ENCODE measurements around the gene UHRF1. TPM values are rescaled to one million over a fixed set of nuclear protein-coding genes. Genes with fewer than 3 reads are reported as not detected.
"Not testable (repeated sequence)": the region's sequence is repeated elsewhere in the genome, so short reads cannot be mapped to it uniquely, and the experiment has no call there.

The UHRF1 gene
- polyA plus RNA-seq, 1 donor (not counting 4 experiments of a cell fraction or from before 2014, with no cell fraction given) = 9.7 TPM

DNA sequence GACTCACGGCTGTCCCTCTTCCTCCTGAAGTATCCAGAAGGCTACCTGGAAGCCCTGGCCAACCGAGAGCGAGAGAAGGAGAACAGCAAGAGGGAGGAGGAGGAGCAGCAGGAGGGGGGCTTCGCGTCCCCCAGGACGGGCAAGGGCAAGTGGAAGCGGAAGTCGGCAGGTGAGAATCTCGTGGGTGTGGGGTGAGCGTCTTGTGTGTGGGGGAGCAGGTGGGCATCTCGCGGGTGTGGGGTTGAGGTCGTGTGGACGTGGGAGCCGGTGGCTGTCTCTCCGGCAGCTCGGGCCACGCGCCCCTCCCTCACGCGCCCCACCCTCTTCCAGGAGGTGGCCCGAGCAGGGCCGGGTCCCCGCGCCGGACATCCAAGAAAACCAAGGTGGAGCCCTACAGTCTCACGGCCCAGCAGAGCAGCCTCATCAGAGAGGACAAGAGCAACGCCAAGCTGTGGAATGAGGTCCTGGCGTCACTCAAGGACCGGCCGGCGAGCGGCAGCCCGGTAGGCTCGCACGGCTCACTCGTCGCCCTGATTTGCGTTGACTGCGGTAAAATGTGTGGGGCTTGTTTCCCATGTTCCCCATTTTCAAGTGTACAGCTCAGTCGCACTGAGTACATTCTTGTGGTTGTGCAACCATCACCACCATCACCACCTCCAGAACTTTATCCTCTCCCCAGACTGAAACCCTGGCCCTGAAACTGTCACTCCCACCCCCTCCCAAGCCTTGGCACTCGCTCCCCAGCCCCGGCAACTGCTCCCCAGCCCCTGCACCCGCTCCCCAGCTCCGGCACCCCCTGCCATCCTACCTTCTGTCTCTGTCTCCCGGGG lies 45.2 kb downstream of the UHRF1 start:
- H3K9me3 ChIP-seq (ENCODE audit: control insufficient read depth, low read depth, low read length); H3K4me3 ChIP-seq (ENCODE audit: control insufficient read depth in 2 of 3, extremely low read depth in 1 of 3, insufficient read depth in 2 of 3, low read depth in 1 of 3, low read length in 3 of 3); H2AFZ ChIP-seq (ENCODE audit: control insufficient read depth, low read length); H3K27ac ChIP-seq (ENCODE audit: control insufficient read depth, insufficient read depth, low read length); H4K20me1 ChIP-seq (ENCODE audit: control insufficient read depth, extremely low read depth, insufficient read depth, low read length); H3K4me2 ChIP-seq (ENCODE audit: control insufficient read depth, extremely low read depth, insufficient read depth, low read depth, low read length); H3K79me2 ChIP-seq (ENCODE audit: control insufficient read depth, insufficient read depth, low read length); H3K9me1 ChIP-seq (ENCODE audit: control insufficient read depth, extremely low read depth, insufficient read depth, low read length); dilution Hi-C loops (cut with MboI; ENCODE audit: extremely low pct_ligation_motif_present, low sequenced_read_pairs); H3K4me1 ChIP-seq (ENCODE audit: control insufficient read depth, extremely low read depth, insufficient read depth, low read length); DNase-seq (ENCODE audit: low read depth, low spot score); H3K9ac ChIP-seq (ENCODE audit: control insufficient read depth, extremely low read depth, insufficient read depth, low read length); H3K27me3 ChIP-seq (ENCODE audit: control insufficient read depth, extremely low read depth, insufficient read depth, low read length); FAIRE-seq: not testable (repeated sequence)
- H3K36me3 ChIP-seq (ENCODE audit: control insufficient read depth in 2 of 2, extremely low read depth in 1 of 2, insufficient read depth in 2 of 2, low read length in 2 of 2) = peaks cover 12 to 27% of the 10 kb centered on the region in 2 experiments

DNA sequence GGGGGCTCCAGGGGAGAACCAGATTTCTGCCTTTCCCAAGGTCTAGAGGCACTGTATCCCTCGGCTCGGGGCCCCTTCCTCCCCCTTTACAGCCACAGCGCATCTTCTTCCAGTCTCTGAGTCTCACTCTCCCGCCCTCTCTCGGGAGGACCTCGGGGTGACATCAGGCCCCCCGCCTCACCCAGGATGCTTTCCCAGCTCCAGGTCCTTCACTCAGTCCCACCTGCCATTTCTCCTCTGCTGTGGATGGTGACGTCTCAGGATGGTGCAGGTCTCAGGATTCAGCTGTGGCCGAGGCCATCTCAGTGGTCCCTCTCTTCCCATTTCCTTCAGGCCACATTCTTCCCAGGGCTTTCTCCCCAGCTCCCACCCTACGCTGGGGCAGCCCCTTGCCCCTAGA lies 46.0 kb downstream of the UHRF1 start:
- Histone ChIP-seq H3K27ac (ENCODE audit: control insufficient read depth, insufficient read depth, low read length) (no peak overlapping the region), H3K79me2 (ENCODE audit: control insufficient read depth, insufficient read depth, low read length) (no peaks in the 10 kb centered on the region), H2AFZ (ENCODE audit: control insufficient read depth, low read length) (no peak overlapping the region), H4K20me1 (ENCODE audit: control insufficient read depth, extremely low read depth, insufficient read depth, low read length) (no peaks in the 10 kb centered on the region), H3K27me3 (ENCODE audit: control insufficient read depth, extremely low read depth, insufficient read depth, low read length) (no peaks in the 10 kb centered on the region), H3K9me3 (ENCODE audit: control insufficient read depth, low read depth, low read length) (no peaks in the 10 kb centered on the region), H3K9me1 (ENCODE audit: control insufficient read depth, extremely low read depth, insufficient read depth, low read length) (no peaks in the 10 kb centered on the region), H3K9ac (ENCODE audit: control insufficient read depth, extremely low read depth, insufficient read depth, low read length) (no peak overlapping the region), H3K4me2 (ENCODE audit: control insufficient read depth, extremely low read depth, insufficient read depth, low read depth, low read length) (no peak overlapping the region), H3K4me1 (ENCODE audit: control insufficient read depth, extremely low read depth, insufficient read depth, low read length) (no peaks in the 10 kb centered on the region), H3K4me3 (ENCODE audit: control insufficient read depth in 2 of 3, extremely low read depth in 1 of 3, insufficient read depth in 2 of 3, low read depth in 1 of 3, low read length in 3 of 3) (no peak overlapping the region), H3K36me3 (ENCODE audit: control insufficient read depth in 2 of 2, extremely low read depth in 1 of 2, insufficient read depth in 2 of 2, low read length in 2 of 2) (peaks cover 12 to 29% of the 10 kb centered on the region in 2 experiments)
- TF ChIP-seq EZH2 (IDR thresholded peaks at IDR 0.05; ENCODE audit: low read length) = no peak
- TF ChIP-seq, protein P1, sequence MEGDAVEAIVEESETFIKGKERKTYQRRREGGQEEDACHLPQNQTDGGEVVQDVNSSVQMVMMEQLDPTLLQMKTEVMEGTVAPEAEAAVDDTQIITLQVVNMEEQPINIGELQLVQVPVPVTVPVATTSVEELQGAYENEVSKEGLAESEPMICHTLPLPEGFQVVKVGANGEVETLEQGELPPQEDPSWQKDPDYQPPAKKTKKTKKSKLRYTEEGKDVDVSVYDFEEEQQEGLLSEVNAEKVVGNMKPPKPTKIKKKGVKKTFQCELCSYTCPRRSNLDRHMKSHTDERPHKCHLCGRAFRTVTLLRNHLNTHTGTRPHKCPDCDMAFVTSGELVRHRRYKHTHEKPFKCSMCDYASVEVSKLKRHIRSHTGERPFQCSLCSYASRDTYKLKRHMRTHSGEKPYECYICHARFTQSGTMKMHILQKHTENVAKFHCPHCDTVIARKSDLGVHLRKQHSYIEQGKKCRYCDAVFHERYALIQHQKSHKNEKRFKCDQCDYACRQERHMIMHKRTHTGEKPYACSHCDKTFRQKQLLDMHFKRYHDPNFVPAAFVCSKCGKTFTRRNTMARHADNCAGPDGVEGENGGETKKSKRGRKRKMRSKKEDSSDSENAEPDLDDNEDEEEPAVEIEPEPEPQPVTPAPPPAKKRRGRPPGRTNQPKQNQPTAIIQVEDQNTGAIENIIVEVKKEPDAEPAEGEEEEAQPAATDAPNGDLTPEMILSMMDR (optimal IDR thresholded peaks at IDR 0.05 in 1 of 3, IDR thresholded peaks at IDR 0.05 in 1 of 3, conservative IDR thresholded peaks at IDR 0.05 in 1 of 3; ENCODE audit: extremely low read depth in 1 of 3, insufficient read depth in 2 of 3, low read length in 3 of 3) = no peak
- dilution Hi-C loops (cut with MboI; ENCODE audit: extremely low pct_ligation_motif_present, low sequenced_read_pairs) = no loop called here
- FAIRE-seq (no peak), DNase-seq (ENCODE audit: low read depth, low spot score) (no peak)

All from keratinocyte (primary cell).